HG02588 (cell line): Measurements from ENCODE around the gene MFSD8.
"Not testable (repeated sequence)": the region's sequence is repeated elsewhere in the genome, so short reads cannot be mapped to it uniquely, and the experiment has no call there.

Source experiments
- ATAC-seq: cut with Tn5 transposase; IDR thresholded peaks from one replicate; pipeline ENCODE4 v1.9.1; 2021; ENCODE audit warnings: mild to moderate bottlenecking, moderate library complexity; ENCODE audit not compliant: unreplicated experiment

MFSD8 gene

DNA sequence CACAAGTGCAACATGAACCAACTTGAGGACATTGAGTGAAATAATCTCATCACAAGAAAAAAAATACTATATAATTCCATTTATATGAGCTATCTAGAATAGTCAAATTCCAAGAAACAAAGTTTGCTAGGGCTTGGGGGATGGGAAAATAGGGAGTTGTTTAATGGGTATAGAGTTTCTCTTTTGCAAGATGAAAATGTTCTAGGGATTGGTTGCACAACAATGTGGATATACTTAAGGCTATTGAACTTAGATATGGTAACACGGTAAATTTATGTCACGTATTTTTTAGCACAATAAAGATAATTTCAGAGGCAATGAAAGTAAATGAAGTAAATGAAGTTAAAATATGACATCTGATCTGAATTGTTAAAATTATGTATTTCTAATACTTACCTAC, 7.9 kb downstream of the MFSD8 start:
- no peak for ATAC-seq

DNA sequence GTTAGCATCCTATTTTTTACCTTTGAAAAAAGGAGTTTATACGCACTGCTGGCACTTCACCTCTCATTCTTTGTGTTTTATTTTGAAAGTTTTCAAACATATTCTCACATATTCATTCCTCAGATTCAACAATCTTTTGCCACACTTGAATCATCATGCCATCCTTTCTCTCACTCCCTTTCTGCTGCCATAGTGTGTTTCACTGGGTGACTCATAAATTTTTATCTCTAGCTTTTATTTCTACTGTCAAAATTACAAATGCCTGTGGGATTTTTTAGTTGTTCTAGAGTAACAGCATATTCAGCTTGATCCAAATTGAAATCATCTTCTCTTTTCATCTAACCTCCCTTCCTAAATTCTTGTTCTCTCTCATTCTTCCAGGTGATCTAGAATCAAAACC, 28.0 kb downstream of the MFSD8 start:
- ATAC-seq, result no peak

DNA sequence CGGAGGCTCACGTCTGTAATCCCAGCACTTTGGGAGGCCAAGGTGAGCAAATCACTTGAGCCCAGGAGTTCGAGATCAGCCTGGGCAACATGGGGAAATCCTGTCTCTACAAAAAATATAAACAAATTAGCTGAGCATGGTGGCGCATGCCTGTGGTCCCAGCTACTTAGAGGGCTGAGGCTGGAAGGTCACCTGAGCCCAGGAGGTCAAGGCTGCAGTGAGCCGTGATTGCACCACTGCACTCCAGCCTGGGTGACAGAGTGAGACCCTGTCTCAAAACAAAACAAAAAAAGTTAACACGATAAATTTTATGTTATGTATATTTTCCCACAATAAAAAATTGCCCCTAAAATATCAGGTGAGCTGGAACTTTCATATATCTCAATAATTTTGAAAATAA, 33.1 kb downstream of the MFSD8 start:
- ATAC-seq, result not testable (repeated sequence)

DNA sequence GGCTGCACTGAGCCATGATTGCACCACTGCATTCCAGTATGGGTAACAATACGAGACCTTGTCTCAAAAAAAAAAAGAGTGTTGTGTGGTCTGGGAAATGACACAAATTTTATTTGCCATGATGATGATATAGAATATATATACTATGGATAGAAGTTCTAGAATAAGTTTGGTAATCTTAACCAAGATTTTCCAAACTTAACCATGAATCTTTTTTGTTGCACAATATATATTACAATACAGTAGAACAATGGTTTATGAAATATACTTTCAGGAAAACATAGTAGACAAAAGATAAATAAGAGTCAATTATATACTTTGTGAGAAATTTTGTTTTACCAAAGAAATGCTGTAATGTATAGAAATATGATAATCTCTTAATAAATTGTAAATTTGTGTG, 34.8 kb downstream of the MFSD8 start:
- ATAC-seq, result no peak

DNA sequence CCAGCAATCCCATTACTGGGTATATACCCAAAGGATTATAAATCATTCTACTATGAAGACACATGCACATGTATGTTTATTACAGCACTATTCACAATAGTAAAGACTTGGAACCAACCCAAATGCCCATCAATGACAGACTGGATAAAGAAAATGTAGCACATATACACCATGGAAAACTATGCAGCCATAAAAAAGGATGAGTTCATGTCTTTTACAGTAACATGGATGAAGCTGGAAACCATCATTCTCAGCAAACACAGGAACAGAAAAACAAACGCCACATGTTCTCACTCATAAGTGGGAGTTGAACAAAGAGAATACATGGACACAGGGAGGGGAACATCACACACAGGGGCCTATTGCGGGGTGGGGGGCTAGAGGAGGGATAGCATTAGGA, 39.3 kb downstream of the MFSD8 start:
- not testable (repeated sequence) for ATAC-seq

- no peak for ATAC-seq
Measured at GRCh38 chr4:127922226-127922625, 42.7 kb downstream of the MFSD8 start.

GRCh38 chr4:127920521-127920920, 44.5 kb downstream of the MFSD8 start:
- no peak for ATAC-seq

DNA sequence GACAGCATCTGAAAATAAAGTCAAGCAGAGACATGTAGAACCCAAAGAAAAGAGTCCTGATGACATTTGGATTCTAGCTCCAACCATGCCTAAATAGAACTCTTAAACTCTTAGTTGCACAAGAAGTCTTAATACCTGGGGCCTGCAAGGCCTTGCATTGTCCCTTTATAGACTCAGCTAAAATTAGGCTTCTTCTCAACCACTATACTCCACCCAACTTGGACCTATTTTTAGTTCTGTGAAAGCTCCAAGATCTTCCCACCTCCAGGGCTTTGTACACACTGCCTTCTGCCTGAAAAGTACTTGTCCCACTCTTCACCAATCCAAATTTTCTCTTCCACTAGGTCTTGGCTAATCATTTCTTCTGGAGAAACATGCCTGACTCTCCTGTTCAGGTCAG, 47.8 kb downstream of the MFSD8 start:
- ATAC-seq, result no peak

DNA sequence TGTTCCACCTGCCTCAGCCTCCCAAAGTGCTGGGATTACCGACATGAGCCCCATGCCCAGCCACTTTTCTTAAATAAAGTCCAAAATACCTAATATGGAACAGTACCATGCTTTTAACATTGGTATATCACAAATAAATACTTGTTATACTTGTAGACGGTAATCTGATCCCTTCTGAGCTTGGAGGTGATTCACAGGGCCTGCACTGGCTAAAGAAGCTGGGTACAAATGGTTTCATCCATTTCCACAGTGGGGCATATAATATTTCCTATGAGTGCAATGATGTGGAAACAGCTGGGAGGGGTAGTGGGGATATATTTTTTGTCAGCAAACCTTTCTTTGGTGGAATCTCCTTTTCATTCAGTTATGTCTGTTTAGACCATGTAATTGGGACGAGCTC, 48.5 kb downstream of the MFSD8 start:
- no peak for ATAC-seq

DNA sequence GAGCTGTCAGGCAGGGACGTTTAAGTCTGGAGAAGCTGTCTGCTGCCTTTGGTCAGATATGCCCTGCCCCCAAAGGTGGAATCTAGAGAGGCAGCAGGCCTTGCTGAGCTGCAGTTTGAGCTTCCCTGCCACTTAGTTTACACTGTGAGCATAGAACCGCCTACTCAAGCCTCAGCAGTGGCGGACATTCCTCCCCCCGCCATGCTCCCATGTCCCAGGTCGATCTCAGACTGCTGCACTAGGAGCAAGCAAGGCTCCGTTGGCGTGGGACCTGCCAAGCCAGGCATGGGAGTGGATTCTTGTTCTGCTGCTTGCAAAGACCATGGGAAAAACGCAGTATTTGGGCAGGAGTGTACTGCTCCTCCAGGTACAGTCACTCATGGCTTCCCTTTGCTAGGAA, 59.9 kb downstream of the MFSD8 start:
- no peak for ATAC-seq

DNA sequence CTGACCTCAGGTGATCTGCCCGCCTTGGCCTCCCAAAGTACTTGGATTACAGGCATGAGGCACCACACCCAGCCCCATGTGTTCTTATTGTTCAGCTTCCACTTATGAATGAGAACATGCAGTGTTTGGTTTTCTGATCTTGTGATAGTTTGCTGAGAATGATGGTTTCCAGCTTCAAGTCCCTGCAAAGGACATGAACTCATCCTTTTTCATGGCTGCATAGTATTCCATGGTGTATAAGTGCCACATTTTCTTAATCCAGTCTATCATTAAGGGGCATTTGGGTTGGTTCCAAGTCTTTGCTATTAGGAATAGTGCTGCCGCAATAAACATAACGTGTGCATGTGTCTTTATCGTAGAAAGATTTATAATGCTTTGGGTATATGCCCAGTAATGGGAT, 65.3 kb downstream of the MFSD8 start:
- ATAC-seq, result not testable (repeated sequence)

GRCh38 chr4:127896528-127896927, 68.4 kb downstream of the MFSD8 start:
- no peak for ATAC-seq

DNA sequence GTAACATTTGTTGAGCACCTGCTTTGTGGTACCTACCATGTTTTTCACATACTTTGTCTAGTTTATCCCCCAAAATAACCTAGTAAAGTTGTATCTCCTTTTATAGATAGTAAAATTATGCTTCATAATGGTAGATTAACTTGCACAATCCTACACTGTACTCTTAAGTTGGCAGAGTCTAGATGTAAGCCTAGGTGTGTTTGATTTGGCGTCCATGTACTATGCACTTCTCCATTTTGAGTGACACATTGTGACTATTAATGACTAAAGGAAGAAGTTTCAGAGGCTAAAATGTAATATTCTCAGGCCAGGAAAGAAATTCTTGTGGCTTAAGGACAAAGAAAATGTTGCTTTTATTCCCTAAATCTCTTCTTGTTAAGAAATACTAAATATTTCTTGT, 68.9 kb downstream of the MFSD8 start:
- no peak for ATAC-seq

DNA sequence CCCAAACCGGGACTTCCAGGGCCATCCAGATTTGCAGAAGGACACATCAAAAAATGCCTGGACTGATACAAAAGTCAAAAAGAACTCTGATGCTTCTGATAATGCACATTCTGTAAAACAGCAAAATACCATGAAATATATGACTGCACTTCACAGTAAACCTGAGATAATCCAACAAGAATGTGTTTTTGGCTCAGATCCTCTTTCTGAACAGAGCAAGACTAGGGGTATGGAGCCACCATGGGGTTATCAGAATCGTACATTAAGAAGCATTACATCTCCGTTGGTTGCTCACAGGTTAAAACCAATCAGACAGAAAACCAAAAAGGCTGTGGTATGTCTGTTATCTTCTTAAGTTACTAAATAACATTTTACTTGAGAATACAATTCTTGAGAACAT, 75.1 kb downstream of the MFSD8 start:
- no peak for ATAC-seq

- ATAC-seq, result no peak
Measured at GRCh38 chr4:127888559-127888958, 76.4 kb downstream of the MFSD8 start.

DNA sequence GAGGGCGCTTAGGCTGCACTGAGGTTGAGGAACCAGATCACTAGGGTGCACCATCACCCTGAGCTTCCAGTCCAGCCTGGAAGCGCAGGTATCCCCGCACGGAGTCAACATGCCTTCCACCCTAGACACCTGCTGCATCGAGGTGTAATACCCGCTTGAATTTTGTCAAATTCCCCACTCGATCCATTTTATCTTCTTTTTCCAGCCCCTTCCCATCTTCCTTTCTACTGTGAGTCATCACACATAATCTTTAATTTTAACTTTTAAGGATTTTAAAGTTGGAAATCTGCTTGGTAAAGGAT, 83.5 kb downstream of the MFSD8 start:
- peak; percentile 34 for ATAC-seq

GRCh38 chr4:127880763-127881562, 84.0 kb downstream of the MFSD8 start, which contains the start of gene PLK4:
Gene PLK4, plus strand, starts transcription at chr4:127880893. Its CDS starts 242 bp downstream, at chr4:127881135.
- ATAC-seq, result peak; percentile 94

- no peak for ATAC-seq
Measured at GRCh38 chr4:127875791-127876190, 89.2 kb downstream of the MFSD8 start.

- ATAC-seq, result no peak
Measured at GRCh38 chr4:127870688-127871087, 94.3 kb downstream of the MFSD8 start.

- ATAC-seq, result no peak
Measured at GRCh38 chr4:127870281-127870680, 94.7 kb downstream of the MFSD8 start.

GRCh38 chr4:127868196-127868595, 96.8 kb downstream of the MFSD8 start:
- no peak for ATAC-seq
